ENCODE results near the gene MTARC2. TPM values are rescaled to one million over a fixed set of nuclear protein-coding genes. Genes with fewer than 3 reads are reported as not detected.

Gene MTARC2
- total and polyA plus RNA-seq, 2 of the 13 experiments (the other 11 are each of a cell fraction or from before 2014, with no cell fraction given), result 8.5 to 10.1 TPM

DNA sequence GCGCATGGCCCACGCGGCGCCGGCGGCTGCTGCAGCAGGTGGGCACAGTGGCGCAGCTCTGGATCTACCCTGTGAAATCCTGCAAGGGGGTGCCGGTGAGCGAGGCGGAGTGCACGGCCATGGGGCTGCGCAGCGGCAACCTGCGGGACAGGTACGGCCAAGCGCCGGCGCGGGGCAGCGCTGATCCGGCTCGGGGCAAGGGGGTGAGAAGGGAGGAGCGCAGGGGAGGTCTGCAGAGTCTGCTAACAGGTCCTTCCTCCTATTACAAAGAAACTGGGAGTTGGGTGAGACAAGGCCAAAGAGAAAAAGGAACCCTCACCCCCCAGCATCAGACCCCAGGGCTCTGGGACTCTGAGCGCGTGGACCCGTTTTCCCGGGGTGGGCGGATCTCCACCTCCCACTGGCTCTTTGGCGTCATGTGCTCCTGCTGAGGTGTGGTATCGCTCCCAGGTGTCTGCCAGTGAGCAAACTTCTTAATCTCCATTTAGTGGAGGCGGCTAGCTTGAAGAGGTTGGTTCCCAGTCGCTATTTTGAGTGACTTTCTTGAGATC is 39.0 kb downstream of the MTARC2 start:
- H3K79me2 ChIP-seq (ENCODE audit: insufficient read depth, low read length), result peaks cover 23% of the 10 kb centered on the region
- 0 out of 5 replicates have a peak, but pooled peaks cover 2 to 8% of the 10 kb centered on the region in 2 experiments for H3K36me3 ChIP-seq (replicated peaks in 1 of 2; ENCODE audit: control insufficient read depth in 1 of 2, insufficient read depth in 2 of 2, low read length in 2 of 2)
- no peak for FAIRE-seq
- peak overlapping the region; percentile 60 to 79 (median 64) for H3K4me3 ChIP-seq (replicated peaks in 1 of 3; ENCODE audit: insufficient read depth in 1 of 3, low read depth in 2 of 3, low read length in 3 of 3)
- peak overlapping the region; percentile 96 for H3K27ac ChIP-seq (ENCODE audit: extremely low read length, insufficient read depth, low read length)
- H3K9ac ChIP-seq (ENCODE audit: insufficient read depth, low read depth, low read length), result peak overlapping the region; percentile 76
- no TSS peak for BruUV-seq (replicated peaks)
- H2AFZ ChIP-seq (ENCODE audit: low read length), result no peak overlapping the region
- ChIA-PET CTCF (ENCODE audit: low intra/inter-chr PET ratio, low total read pairs) (interaction anchor here (0.6 kb wide), 1 partner anchor 113 kb away, joined by 3 read pairs; no protein-coding TSS in a partner anchor), POLR2A (interaction anchor here (0.6 to 3.7 kb wide), 9 partner anchors 16 to 101 kb away, joined by 3 to 19 read pairs (median 8); partner anchors contain the start of gene MTARC2)
- DNase-seq (ENCODE audit: low spot score), result peak; percentile 57
- H3K27me3 ChIP-seq (ENCODE audit: control insufficient read depth in 1 of 2, insufficient read depth in 2 of 2, low read length in 2 of 2), result no peaks in the 10 kb centered on the region
- H3K4me1 ChIP-seq (ENCODE audit: insufficient read depth, low read length), result peaks cover 40% of the 10 kb centered on the region
- peak overlapping the region; percentile 88 for H3K4me2 ChIP-seq (ENCODE audit: low read depth, low read length)
- H3K9me3 ChIP-seq (ENCODE audit: low read length), result no peaks in the 10 kb centered on the region
- 0% methylated on average over 5 of the region's 32 CpGs for WGBS (ENCODE audit: low lambda C conversion rate)
- peak; percentile 65 for ATAC-seq
- intact Hi-C loops (cut with micrococcal nuclease; ENCODE audit: unreplicated experiment), result loop anchor here (2.0 to 5.0 kb wide), 2 partner anchors 16 to 1830 kb away; partner anchors contain the start of gene MIA3
- no peaks in the 10 kb centered on the region; the same call in 1 of the 2 replicates for H4K20me1 ChIP-seq (ENCODE audit: insufficient read depth, low read length)
- in situ Hi-C loops (cut with HindIII; ENCODE audit: extremely low pct_ligation_motif_present, low pct_unique_long_range_greater_than_20kb), result loop anchor here (10.0 to 25.0 kb wide), 2 partner anchors 250 to 512 kb away; partner anchors contain the start of genes MARK1 and RAB3GAP2
- peak; percentile 17; the same call in 1 of the 2 replicates for TF ChIP-seq TBX3 (IDR thresholded peaks at IDR 0.05; ENCODE audit: borderline replicate concordance)
- no peak for TF ChIP-seq ZNF780A (CRISPR knock-in tag; IDR thresholded peaks at IDR 0.05)
- TF ChIP-seq ZNF737 (CRISPR knock-in tag; IDR thresholded peaks at IDR 0.05; ENCODE audit: borderline replicate concordance), result no peak
- TF ChIP-seq ZMYM4 (CRISPR knock-in tag; IDR thresholded peaks at IDR 0.05), result no peak
- TF ChIP-seq, protein P1, sequence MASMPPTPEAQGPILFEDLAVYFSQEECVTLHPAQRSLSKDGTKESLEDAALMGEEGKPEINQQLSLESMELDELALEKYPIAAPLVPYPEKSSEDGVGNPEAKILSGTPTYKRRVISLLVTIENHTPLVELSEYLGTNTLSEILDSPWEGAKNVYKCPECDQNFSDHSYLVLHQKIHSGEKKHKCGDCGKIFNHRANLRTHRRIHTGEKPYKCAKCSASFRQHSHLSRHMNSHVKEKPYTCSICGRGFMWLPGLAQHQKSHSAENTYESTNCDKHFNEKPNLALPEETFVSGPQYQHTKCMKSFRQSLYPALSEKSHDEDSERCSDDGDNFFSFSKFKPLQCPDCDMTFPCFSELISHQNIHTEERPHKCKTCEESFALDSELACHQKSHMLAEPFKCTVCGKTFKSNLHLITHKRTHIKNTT (CRISPR knock-in tag; IDR thresholded peaks at IDR 0.05), result no peak
- no peak for TF ChIP-seq PREB (CRISPR knock-in tag; IDR thresholded peaks at IDR 0.05)
- peak; percentile 76 for TF ChIP-seq AGO2 (optimal IDR thresholded peaks at IDR 0.05; ENCODE audit: low read depth, low read length)
- TF ChIP-seq TIGD3 (CRISPR knock-in tag; IDR thresholded peaks at IDR 0.05; ENCODE audit: borderline replicate concordance), result no peak
- no peak for TF ChIP-seq ZNF639 (CRISPR knock-in tag; conservative IDR thresholded peaks at IDR 0.05)
- TF ChIP-seq HNRNPLL (IDR thresholded peaks at IDR 0.05; ENCODE audit: low read depth, low read length, poor library complexity, severe bottlenecking), result peak; percentile 62
- TF ChIP-seq, protein P2, sequence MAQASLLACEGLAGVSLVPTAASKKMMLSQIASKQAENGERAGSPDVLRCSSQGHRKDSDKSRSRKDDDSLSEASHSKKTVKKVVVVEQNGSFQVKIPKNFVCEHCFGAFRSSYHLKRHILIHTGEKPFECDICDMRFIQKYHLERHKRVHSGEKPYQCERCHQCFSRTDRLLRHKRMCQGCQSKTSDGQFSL (CRISPR knock-in tag; IDR thresholded peaks at IDR 0.05), result 0 out of 2 replicates have a peak, but pooled peaks have one; percentile 10
- TF ChIP-seq TP53 (CRISPR knock-in tag; conservative IDR thresholded peaks at IDR 0.05), result no peak
- TF ChIP-seq ZNF263 (CRISPR knock-in tag; IDR thresholded peaks at IDR 0.05), result no peak; the same call in 1 of the 2 replicates
- no peak for TF ChIP-seq MXI1 (IDR thresholded peaks at IDR 0.05; ENCODE audit: borderline replicate concordance, low read depth, low read length)
- peak; percentile 15; the same call in 1 of the 2 replicates for TF ChIP-seq ZNF431 (CRISPR knock-in tag; IDR thresholded peaks at IDR 0.05; ENCODE audit: borderline replicate concordance, low read depth)

All from HepG2 (cell line).